GM23338 (cell line): ENCODE measurements around the gene CES3.
A peak's percentile ranks its signal among the peaks of the same experiment; 100 is the strongest.

Experiments used
- CTCF ChIP-seq, 2 experiments: fragments of 200-600 bp in 1 of 2; sonication (generic) in 1 of 2; conservative IDR thresholded peaks; 2 replicates each; pipeline versions ENCODE4 v1.5.1 to v1.6.1; 2016 to 2017; ENCODE audit warnings: antibody characterized with exemption in 2 of 2, low read depth in 2 of 2, mild to moderate bottlenecking in 2 of 2, moderate library complexity in 1 of 2
- EZH2phosphoT487 ChIP-seq: fragments of 200-600 bp; sonication (generic); IDR thresholded peaks from one replicate; pipeline ENCODE4 v1.8.1; 2018; ENCODE audit warnings: antibody characterized with exemption; ENCODE audit not compliant: unreplicated experiment

- peak; percentile 81 to 99 for TF ChIP-seq CTCF (conservative IDR thresholded peaks at IDR 0.05; ENCODE audit: low read depth in 2 of 2)
- TF ChIP-seq EZH2phosphoT487, result no peak
These were observed 16.5 kb downstream of the CES3 start for GRCh38 chr16:66977341-66978113.
